ENCODE measurements around the gene AFF4.

The AFF4 gene

GRCh38 chr5:132827943-132828673 is 135.3 kb downstream of the AFF4 start:
- DNase-seq (ENCODE audit: low read depth in 1 of 2, low spot score in 1 of 2): no peak

GRCh38 chr5:132826424-132827082 is 136.9 kb downstream of the AFF4 start:
- DNase-seq (ENCODE audit: low read depth in 1 of 2, low spot score in 1 of 2): no peak

GRCh38 chr5:132825834-132826391 is 137.5 kb downstream of the AFF4 start:
- no peak for DNase-seq (ENCODE audit: low read depth in 1 of 2, low spot score in 1 of 2)
